ENCODE measurements around the gene NAPEPLD.
"Not testable (repeated sequence)": the region's sequence is repeated elsewhere in the genome, so short reads cannot be mapped to it uniquely, and the experiment has no call there.

Gene NAPEPLD

GRCh38 chr7:103068414-103069403 is 80.2 kb downstream of the NAPEPLD start:
- no peak for DNase-seq (ENCODE audit: low read depth in 2 of 2)

GRCh38 chr7:103065667-103066066 is 83.2 kb downstream of the NAPEPLD start:
- DNase-seq (ENCODE audit: low read depth in 2 of 2), result peak in 1 of 2 donors; percentile 32

GRCh38 chr7:103063895-103064294 is 85.0 kb downstream of the NAPEPLD start:
- no peak for DNase-seq (ENCODE audit: low read depth in 2 of 2)

GRCh38 chr7:103059471-103059870 is 89.4 kb downstream of the NAPEPLD start:
- no peak for DNase-seq (ENCODE audit: low read depth in 2 of 2)

- no peak for DNase-seq (ENCODE audit: low read depth in 2 of 2)
These were observed 90.8 kb downstream of the NAPEPLD start for GRCh38 chr7:103058122-103058521.

- not testable (repeated sequence) for DNase-seq (ENCODE audit: low read depth in 2 of 2)
These were observed 92.9 kb downstream of the NAPEPLD start for GRCh38 chr7:103056006-103056405.

- DNase-seq (ENCODE audit: low read depth in 2 of 2), result no peak
These were observed 97.4 kb downstream of the NAPEPLD start for GRCh38 chr7:103051519-103051918.
